SKM-1 (cell line): ENCODE measurements around the gene VEGFD.
"Not testable (repeated sequence)": the region's sequence is repeated elsewhere in the genome, so short reads cannot be mapped to it uniquely, and the experiment has no call there.

Experiments
- DNase-seq: peaks from one replicate; lab custom pipeline; 2025; ENCODE audit not compliant: unreplicated experiment; lab: John Stamatoyannopoulos, UW

The VEGFD gene

DNA sequence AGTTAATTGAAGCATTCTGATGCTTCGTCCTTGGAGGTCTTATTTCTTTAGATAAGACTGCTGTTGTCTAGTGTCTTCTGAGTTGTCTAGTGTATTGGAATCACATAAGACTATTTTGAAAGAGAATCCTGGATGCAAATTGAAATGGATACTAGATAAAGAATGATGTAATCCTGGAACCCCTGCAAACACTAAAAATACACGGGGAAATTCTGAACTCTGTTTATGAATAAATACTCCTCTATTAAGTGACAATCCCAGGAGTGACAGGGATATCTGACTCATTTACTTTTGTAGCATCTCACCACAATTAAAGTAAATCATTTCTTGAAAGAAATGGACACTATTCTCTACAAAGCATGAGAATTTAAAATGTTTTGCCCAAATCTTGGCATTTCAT lies 69.7 kb downstream of the VEGFD start:
- DNase-seq, result no peak

DNA sequence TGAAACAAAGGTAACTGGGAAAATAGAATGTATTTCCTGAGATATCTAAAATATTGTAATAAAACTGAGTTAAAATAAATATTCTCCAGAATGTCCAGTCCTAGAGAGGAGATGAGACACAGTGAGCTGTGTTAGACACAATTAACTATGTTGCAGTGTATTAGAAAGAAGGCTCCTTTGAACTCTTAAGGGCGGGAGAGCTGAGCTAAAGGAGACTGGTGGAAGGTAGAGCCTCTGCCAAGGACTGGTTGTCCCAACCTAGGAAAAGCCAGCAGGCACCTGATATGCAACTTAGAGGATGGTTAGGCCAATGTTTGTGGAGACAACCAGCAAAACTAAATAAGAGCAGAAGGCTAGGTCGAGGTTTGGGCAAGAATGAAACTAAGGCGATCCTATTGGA lies 73.1 kb downstream of the VEGFD start:
- no peak for DNase-seq

- DNase-seq, result no peak
Observed at GRCh38 chrX:15310117-15310516, 74.1 kb downstream of the VEGFD start.

DNA sequence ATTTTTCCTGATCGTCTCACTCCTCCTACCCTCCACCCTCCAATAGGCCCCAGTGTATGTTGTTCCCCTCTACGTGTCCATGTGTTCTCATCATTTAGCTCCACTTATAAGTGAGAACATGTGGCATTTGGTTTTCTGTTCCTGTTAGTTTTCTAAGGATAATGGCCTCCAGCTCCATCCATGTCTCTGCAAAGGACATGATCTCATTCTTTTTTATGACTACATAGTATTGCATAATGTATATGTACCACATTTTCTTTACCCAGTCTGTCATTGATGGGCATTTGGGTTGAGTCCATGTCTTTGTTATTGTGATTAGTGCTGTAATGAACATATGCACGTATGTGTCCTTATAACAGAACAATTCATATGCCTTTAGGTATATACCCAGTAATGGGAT lies 78.3 kb downstream of the VEGFD start:
- not testable (repeated sequence) for DNase-seq

- peak; percentile 22 for DNase-seq
Observed at GRCh38 chrX:15301924-15302323, 82.3 kb downstream of the VEGFD start.

GRCh38 chrX:15299941-15300851 lies 84.0 kb downstream of the VEGFD start:
- DNase-seq, result peak; percentile 11

GRCh38 chrX:15298780-15299179 lies 85.4 kb downstream of the VEGFD start:
- no peak for DNase-seq

DNA sequence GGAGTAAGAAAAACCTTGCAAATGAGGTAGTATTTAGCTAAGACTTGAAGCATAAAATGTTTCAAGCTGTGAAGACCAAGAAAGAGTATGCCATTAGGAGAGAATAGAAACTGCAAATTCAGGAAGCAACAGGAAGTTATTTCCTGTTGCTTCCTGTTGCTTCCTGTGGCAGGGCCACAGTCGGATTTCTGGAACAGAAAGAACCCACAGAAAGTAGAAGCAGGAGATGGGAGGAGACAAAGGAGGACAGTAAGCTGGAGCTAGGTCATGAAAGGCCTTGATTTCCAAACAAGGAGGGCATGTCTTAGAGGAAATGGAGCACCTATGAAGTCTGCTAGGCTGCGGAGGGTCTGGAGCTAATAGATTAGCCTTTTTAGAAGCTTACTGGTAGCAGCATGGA lies 86.0 kb downstream of the VEGFD start:
- DNase-seq, result no peak
